HepG2 (cell line): ENCODE data around the gene TYMS.

Source experiments
- CBX2 ChIP-seq, 2 experiments: fragments of 200-600 bp in 1 of 2; sonication (generic); formaldehyde crosslinking in 1 of 2; IDR thresholded peaks; 2 replicates each; pipeline versions ENCODE4 v1.7.0 to v1.8.1; 2018 to 2022; ENCODE audit warnings: low read depth in 2 of 2, low read length in 1 of 2, mild to moderate bottlenecking in 1 of 2, missing genetic modification reagents in 1 of 2
- CTCF ChIP-seq: sonication (generic); formaldehyde crosslinking; IDR thresholded peaks from 2 replicates; pipeline ENCODE4 v1.5.0; 2020; ENCODE audit warnings: mild to moderate bottlenecking, missing genetic modification reagents, moderate library complexity
- HIVEP1 ChIP-seq: sonication (generic); formaldehyde crosslinking; IDR thresholded peaks from 2 replicates; pipeline ENCODE4 v1.4.0; 2020; ENCODE audit warnings: mild to moderate bottlenecking, missing genetic modification reagents
- HNRNPUL1 ChIP-seq: fragments of 200-400 bp; formaldehyde crosslinking; IDR thresholded peaks from 2 replicates; pipeline ENCODE4 v1.6.1; 2017; ENCODE audit warnings: low read depth, mild to moderate bottlenecking, low read length, moderate library complexity

- TF ChIP-seq CBX2 (IDR thresholded peaks at IDR 0.05; ENCODE audit: low read depth, low read length) (no peak), CBX2 (CRISPR knock-in tag; IDR thresholded peaks at IDR 0.05; ENCODE audit: low read depth) (no peak), HIVEP1 (no peak; the same call in 1 of the 2 replicates), CTCF (CRISPR knock-in tag) (peak; percentile 58), HNRNPUL1 (no peak)
Observed at GRCh38 chr18:711657-712400, 54.4 kb downstream of the TYMS start.
